ENCODE data around the gene SETBP1. TPM values are rescaled to one million over a fixed set of nuclear protein-coding genes. Genes with fewer than 3 reads are reported as not detected.

The SETBP1 gene
- total and polyA plus RNA-seq, 2 of the 4 experiments (the other 2 are of a cell fraction), result 0.19 to 0.36 TPM

DNA sequence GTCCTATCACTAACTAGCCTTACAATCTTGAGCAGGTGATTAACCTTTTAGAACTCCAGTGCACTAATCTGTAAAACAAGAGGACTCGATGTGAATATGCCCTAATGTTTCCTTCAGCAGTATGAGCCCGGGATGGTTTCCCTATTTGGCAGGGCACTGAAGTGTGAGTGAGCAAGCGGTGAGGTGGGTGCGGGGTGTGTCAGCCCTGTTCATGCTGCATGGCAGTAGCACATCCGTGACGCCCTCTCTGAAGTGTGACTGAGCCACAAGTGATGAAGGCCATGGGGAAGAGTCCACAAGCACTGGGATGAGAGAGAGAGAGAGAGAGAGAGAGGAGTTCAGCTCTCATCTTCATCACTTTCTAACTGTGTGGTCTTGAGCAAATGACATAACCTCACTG, 168.7 kb downstream of the SETBP1 start:
- WGBS, 2 experiments (ENCODE audit: extremely low coverage in 2 of 2, insufficient read length in 1 of 2), result no CpG with 5 or more reads among the region's 6 CpGs
- dilution Hi-C loops (cut with HindIII; ENCODE audit: low sequenced_read_pairs, unreplicated experiment), result no loop called here

More for the DNA sequence above, 168.7 kb downstream of the SETBP1 start:
- H2BK120ac ChIP-seq (ENCODE audit: low read depth, low read length), result no peak overlapping the region
- no peak overlapping the region for H3K4me3 ChIP-seq (ENCODE audit: insufficient read depth, low read depth, low read length)
- H4K91ac ChIP-seq (ENCODE audit: insufficient read depth, low read depth, low read length), result no peak overlapping the region
- no peak overlapping the region for H3K14ac ChIP-seq (replicated peaks; ENCODE audit: low read depth, low read length)
- no peak overlapping the region for H2BK20ac ChIP-seq (ENCODE audit: low read depth, low read length)
- no peak overlapping the region for H3K27ac ChIP-seq (ENCODE audit: insufficient read depth, low read length)
- no peaks in the 10 kb centered on the region for H3K36me3 ChIP-seq (ENCODE audit: control insufficient read depth, insufficient read depth, low read length)
- no peak overlapping the region for H3K4me2 ChIP-seq (ENCODE audit: low read depth, low read length)
- in situ Hi-C loops (cut with MboI; ENCODE audit: low sequenced_read_pairs) (no loop called here), intact Hi-C loops (cut with micrococcal nuclease) (no loop called here)
- DNase-seq, result no peak
- H3K18ac ChIP-seq (ENCODE audit: low read depth, low read length), result no peak overlapping the region
- no peaks in the 10 kb centered on the region; the same call in 1 of the 2 replicates for H3K27me3 ChIP-seq (ENCODE audit: control insufficient read depth, insufficient read depth, low read length)
- no peak overlapping the region for H2AK5ac ChIP-seq (ENCODE audit: low read depth, low read length)
- no peak overlapping the region for H2BK15ac ChIP-seq (ENCODE audit: low read depth, low read length)
- no peak overlapping the region for H2AFZ ChIP-seq (replicated peaks; ENCODE audit: low read length, poor library complexity)
- no peak overlapping the region for H4K8ac ChIP-seq (ENCODE audit: low read depth in 2 of 2, low read length in 2 of 2)
- CTCF ChIA-PET, result no interaction called here
- H2BK5ac ChIP-seq (ENCODE audit: low read depth, low read length, poor library complexity, severe bottlenecking), result no peak overlapping the region
- no TSS peak for BruUV-seq (replicated peaks)
- TF ChIP-seq NFE2L2 (IDR thresholded peaks at IDR 0.05; ENCODE audit: low read depth, low read length) (no peak), RFX5 (IDR thresholded peaks at IDR 0.05; ENCODE audit: low read depth, low read length) (no peak), MXI1 (IDR thresholded peaks at IDR 0.05; ENCODE audit: borderline replicate concordance, low read depth, low read length) (no peak), RCOR1 (IDR thresholded peaks at IDR 0.05; ENCODE audit: insufficient replicate concordance, low read length) (no peak), SMC3 (IDR thresholded peaks at IDR 0.05; ENCODE audit: low read depth, low read length) (no peak), MAZ (IDR thresholded peaks at IDR 0.05; ENCODE audit: borderline replicate concordance, low read depth, low read length) (no peak), BHLHE40 (IDR thresholded peaks at IDR 0.05; ENCODE audit: low read depth, low read length) (no peak), POLR2A (IDR thresholded peaks at IDR 0.05; ENCODE audit: low read depth, low read length) (no peak), CHD1 (IDR thresholded peaks at IDR 0.05; ENCODE audit: low read depth, low read length) (no peak), CEBPB (IDR thresholded peaks at IDR 0.05; ENCODE audit: low read depth, low read length) (no peak), FOS (IDR thresholded peaks at IDR 0.05; ENCODE audit: low read depth, low read length) (no peak), MAFK (IDR thresholded peaks at IDR 0.05; ENCODE audit: low read depth, low read length) (no peak)
- TF ChIP-seq, protein P1, sequence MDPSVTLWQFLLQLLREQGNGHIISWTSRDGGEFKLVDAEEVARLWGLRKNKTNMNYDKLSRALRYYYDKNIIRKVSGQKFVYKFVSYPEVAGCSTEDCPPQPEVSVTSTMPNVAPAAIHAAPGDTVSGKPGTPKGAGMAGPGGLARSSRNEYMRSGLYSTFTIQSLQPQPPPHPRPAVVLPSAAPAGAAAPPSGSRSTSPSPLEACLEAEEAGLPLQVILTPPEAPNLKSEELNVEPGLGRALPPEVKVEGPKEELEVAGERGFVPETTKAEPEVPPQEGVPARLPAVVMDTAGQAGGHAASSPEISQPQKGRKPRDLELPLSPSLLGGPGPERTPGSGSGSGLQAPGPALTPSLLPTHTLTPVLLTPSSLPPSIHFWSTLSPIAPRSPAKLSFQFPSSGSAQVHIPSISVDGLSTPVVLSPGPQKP (IDR thresholded peaks at IDR 0.05; ENCODE audit: borderline replicate concordance, low read depth, low read length), result no peak
- TF ChIP-seq, protein P2, sequence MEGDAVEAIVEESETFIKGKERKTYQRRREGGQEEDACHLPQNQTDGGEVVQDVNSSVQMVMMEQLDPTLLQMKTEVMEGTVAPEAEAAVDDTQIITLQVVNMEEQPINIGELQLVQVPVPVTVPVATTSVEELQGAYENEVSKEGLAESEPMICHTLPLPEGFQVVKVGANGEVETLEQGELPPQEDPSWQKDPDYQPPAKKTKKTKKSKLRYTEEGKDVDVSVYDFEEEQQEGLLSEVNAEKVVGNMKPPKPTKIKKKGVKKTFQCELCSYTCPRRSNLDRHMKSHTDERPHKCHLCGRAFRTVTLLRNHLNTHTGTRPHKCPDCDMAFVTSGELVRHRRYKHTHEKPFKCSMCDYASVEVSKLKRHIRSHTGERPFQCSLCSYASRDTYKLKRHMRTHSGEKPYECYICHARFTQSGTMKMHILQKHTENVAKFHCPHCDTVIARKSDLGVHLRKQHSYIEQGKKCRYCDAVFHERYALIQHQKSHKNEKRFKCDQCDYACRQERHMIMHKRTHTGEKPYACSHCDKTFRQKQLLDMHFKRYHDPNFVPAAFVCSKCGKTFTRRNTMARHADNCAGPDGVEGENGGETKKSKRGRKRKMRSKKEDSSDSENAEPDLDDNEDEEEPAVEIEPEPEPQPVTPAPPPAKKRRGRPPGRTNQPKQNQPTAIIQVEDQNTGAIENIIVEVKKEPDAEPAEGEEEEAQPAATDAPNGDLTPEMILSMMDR (conservative IDR thresholded peaks at IDR 0.05; ENCODE audit: low read depth, low read length), result no peak
- TF ChIP-seq, protein P3, sequence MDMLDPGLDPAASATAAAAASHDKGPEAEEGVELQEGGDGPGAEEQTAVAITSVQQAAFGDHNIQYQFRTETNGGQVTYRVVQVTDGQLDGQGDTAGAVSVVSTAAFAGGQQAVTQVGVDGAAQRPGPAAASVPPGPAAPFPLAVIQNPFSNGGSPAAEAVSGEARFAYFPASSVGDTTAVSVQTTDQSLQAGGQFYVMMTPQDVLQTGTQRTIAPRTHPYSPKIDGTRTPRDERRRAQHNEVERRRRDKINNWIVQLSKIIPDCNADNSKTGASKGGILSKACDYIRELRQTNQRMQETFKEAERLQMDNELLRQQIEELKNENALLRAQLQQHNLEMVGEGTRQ (IDR thresholded peaks at IDR 0.05; ENCODE audit: low read depth, low read length), result no peak
- no peaks in the 10 kb centered on the region for H4K20me1 ChIP-seq (ENCODE audit: insufficient read depth, low read length)
- no peak for ATAC-seq (ENCODE audit: low read depth)
- H3K9me3 ChIP-seq (ENCODE audit: control insufficient read depth, insufficient read depth, low read length), result no peaks in the 10 kb centered on the region
- POLR2A ChIA-PET (ENCODE audit: unreplicated experiment), result no interaction called here
- no peaks in the 10 kb centered on the region; the same call in 1 of the 2 replicates for H3K4me1 ChIP-seq (ENCODE audit: control insufficient read depth, insufficient read depth, low read length)
- H2AK9ac ChIP-seq (replicated peaks; ENCODE audit: low read depth, low read length, poor library complexity), result no peak overlapping the region
- no peak overlapping the region for H3K56ac ChIP-seq (ENCODE audit: extremely low read depth, insufficient read depth, low read length)
- no peaks in the 10 kb centered on the region for H3K79me1 ChIP-seq (ENCODE audit: low read depth in 1 of 2, low read length in 2 of 2)
- no peak overlapping the region for H4K5ac ChIP-seq (ENCODE audit: low read depth, low read length)
- no peaks in the 10 kb centered on the region for H3K9me1 ChIP-seq (ENCODE audit: insufficient read depth, low read length)
- no peak overlapping the region for H3K4ac ChIP-seq (ENCODE audit: low read depth, low read length)
- H3K23ac ChIP-seq (ENCODE audit: low read depth, low read length), result no peak overlapping the region
- H3K9ac ChIP-seq (ENCODE audit: low read depth, low read length), result no peak overlapping the region

Data from IMR-90 (cell line).